Mammary epithelial cell (primary cell): ENCODE data around the gene NLRP8.

Source experiments
- EZH2 ChIP-seq: IDR thresholded peaks from 2 replicates; pipeline ENCODE4 v1.6.1; 2012; ENCODE audit warnings: low read length, inconsistent platforms, borderline replicate concordance
- TF ChIP-seq, protein P1 (sequence below), 2 donors: IDR thresholded peaks in 1 of 2; conservative IDR thresholded peaks in 1 of 2; 2 replicates each; pipeline ENCODE4 v1.5.1; 2011 to 2012; ENCODE audit warnings: inconsistent platforms in 2 of 2, low read length in 2 of 2, mild to moderate bottlenecking in 2 of 2, control low read depth in 1 of 2, low read depth in 1 of 2; ENCODE audit not compliant: insufficient read depth in 1 of 2; ENCODE audit errors: extremely low read depth in 1 of 2

DNA sequence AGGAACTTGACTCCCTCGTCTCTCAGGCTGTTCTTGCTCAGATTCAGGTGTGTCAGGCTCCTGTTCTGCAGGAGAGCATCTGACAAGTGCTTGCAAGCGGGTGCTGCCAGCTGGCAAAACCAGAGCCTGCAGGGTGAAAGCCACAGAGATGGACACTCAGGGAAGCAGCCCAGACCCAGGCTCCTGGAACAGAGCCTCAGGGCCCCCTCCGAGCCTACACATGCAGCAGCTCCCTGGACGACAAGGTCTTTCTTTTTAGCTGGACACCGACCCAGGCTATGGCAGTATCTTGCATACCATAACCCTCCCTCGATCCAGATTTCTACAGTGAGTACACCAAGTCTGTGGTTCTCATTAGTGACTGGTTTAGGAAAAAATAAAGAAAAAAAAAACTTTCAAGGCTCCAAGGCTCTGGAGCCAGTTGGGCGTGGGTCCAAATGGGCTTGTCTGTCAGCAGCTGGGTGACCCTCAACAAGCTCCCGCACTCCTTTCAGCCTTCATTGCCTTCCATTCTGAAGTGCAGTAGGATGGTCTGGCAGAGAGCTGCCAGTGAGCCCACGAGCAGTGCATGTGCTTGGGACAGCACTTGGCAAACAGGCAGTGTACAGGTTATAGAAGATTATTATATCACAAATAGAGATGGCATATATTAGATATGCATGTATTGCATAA, 45.4 kb upstream of the NLRP8 start:
- TF ChIP-seq, protein P1, sequence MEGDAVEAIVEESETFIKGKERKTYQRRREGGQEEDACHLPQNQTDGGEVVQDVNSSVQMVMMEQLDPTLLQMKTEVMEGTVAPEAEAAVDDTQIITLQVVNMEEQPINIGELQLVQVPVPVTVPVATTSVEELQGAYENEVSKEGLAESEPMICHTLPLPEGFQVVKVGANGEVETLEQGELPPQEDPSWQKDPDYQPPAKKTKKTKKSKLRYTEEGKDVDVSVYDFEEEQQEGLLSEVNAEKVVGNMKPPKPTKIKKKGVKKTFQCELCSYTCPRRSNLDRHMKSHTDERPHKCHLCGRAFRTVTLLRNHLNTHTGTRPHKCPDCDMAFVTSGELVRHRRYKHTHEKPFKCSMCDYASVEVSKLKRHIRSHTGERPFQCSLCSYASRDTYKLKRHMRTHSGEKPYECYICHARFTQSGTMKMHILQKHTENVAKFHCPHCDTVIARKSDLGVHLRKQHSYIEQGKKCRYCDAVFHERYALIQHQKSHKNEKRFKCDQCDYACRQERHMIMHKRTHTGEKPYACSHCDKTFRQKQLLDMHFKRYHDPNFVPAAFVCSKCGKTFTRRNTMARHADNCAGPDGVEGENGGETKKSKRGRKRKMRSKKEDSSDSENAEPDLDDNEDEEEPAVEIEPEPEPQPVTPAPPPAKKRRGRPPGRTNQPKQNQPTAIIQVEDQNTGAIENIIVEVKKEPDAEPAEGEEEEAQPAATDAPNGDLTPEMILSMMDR (conservative IDR thresholded peaks at IDR 0.05 in 1 of 2, IDR thresholded peaks at IDR 0.05 in 1 of 2; ENCODE audit: extremely low read depth in 1 of 2, insufficient read depth in 1 of 2, low read depth in 1 of 2, low read length in 2 of 2): no peak
- no peak for TF ChIP-seq EZH2
